HEK293T (cell line): ENCODE results near the gene PPT2.

Experiments used
- CTCF ChIA-PET: fragments of 350-600 bp; formaldehyde crosslinking; extraction: SDS; loops from one replicate; lab custom pipeline; 2021; ENCODE audit warnings: antibody characterized with exemption, inconsistent platforms; lab: Yijun Ruan, JAX
- POLR2A ChIA-PET: fragments of 350-600 bp; formaldehyde crosslinking; extraction: SDS; loops from one replicate; lab custom pipeline; 2020; ENCODE audit warnings: antibody characterized with exemption, inconsistent platforms; lab: Yijun Ruan, JAX
- DNase-seq: peaks from one replicate; pipeline ENCODE4 v3.0.0; 2012; ENCODE audit warnings: mixed read lengths; ENCODE audit errors: extremely low spot score
- ARNT ChIP-seq: fragments of 450-650 bp; IDR thresholded peaks from 2 replicates; pipeline ENCODE4 v1.6.1; 2017; ENCODE audit warnings: mild to moderate bottlenecking
- BHLHE40 ChIP-seq: fragments of 450-650 bp; IDR thresholded peaks from 2 replicates; pipeline ENCODE4 v1.6.1; 2016; ENCODE audit warnings: mild to moderate bottlenecking, moderate library complexity, borderline replicate concordance
- CTBP1 ChIP-seq: fragments of 450-650 bp; IDR thresholded peaks from 2 replicates; pipeline ENCODE4 v1.6.1; 2016; ENCODE audit warnings: borderline replicate concordance
- ELF4 ChIP-seq: fragments of 450-650 bp; IDR thresholded peaks from 2 replicates; pipeline ENCODE4 v1.6.1; 2017; ENCODE audit warnings: antibody characterized with exemption
- FOXA1 ChIP-seq: fragments of 450-650 bp; IDR thresholded peaks from 2 replicates; pipeline ENCODE4 v1.6.1; 2016; ENCODE audit warnings: mild to moderate bottlenecking
- FOXK2 ChIP-seq: fragments of 450-650 bp; IDR thresholded peaks from 2 replicates; pipeline ENCODE4 v1.6.1; 2016; ENCODE audit warnings: mild to moderate bottlenecking
- FOXM1 ChIP-seq: fragments of 450-650 bp; IDR thresholded peaks from 2 replicates; pipeline ENCODE4 v1.6.1; 2017; ENCODE audit warnings: mild to moderate bottlenecking, borderline replicate concordance
- HDGF ChIP-seq: fragments of 450-650 bp; IDR thresholded peaks from 2 replicates; pipeline ENCODE4 v1.6.1; 2017; ENCODE audit warnings: antibody characterized with exemption, borderline replicate concordance
- L3MBTL2 ChIP-seq: fragments of 450-650 bp; conservative IDR thresholded peaks from 2 replicates; pipeline ENCODE4 v1.6.1; 2016; ENCODE audit warnings: mild to moderate bottlenecking
- LEF1 ChIP-seq: fragments of 450-650 bp; IDR thresholded peaks from 2 replicates; pipeline ENCODE4 v1.6.1; 2017; ENCODE audit warnings: mild to moderate bottlenecking, borderline replicate concordance
- NFRKB ChIP-seq: fragments of 450-650 bp; IDR thresholded peaks from 2 replicates; pipeline ENCODE4 v1.6.1; 2016; ENCODE audit warnings: mild to moderate bottlenecking, moderate library complexity
- PKNOX1 ChIP-seq: fragments of 450-650 bp; IDR thresholded peaks from 2 replicates; pipeline ENCODE4 v1.6.1; 2016
- SP1 ChIP-seq: fragments of 450-650 bp; IDR thresholded peaks from 2 replicates; pipeline ENCODE4 v1.6.1; 2017
- SUZ12 ChIP-seq: fragments of 450-650 bp; IDR thresholded peaks from 2 replicates; pipeline ENCODE4 v1.6.1; 2016; ENCODE audit warnings: mild to moderate bottlenecking
- TARDBP ChIP-seq: fragments of 450-650 bp; IDR thresholded peaks from 2 replicates; pipeline ENCODE4 v1.6.1; 2016
- ZNF384 ChIP-seq: fragments of 450-650 bp; IDR thresholded peaks from 2 replicates; pipeline ENCODE4 v1.6.1; 2016

Gene PPT2

GRCh38 chr6:32109114-32109764 is 44.7 kb upstream of the PPT2 start, which contains the start of gene TNXB:
TNXB (minus strand) TSS chr6:32109338; CDS start chr6:32098198, 11,140 bp downstream.
- CTCF ChIA-PET: interaction anchor here (2.6 kb wide), 1 partner anchor 9 kb away, joined by 14 read pairs; no protein-coding TSS in a partner anchor
- no peak for TF ChIP-seq CTBP1
- TF ChIP-seq ZNF384: no peak
- TF ChIP-seq SUZ12: no peak
- TF ChIP-seq BHLHE40: no peak
- no peak for TF ChIP-seq FOXM1
- no peak for TF ChIP-seq FOXK2
- no peak for TF ChIP-seq L3MBTL2
- TF ChIP-seq LEF1: no peak
- no peak for TF ChIP-seq SP1
- no peak for TF ChIP-seq HDGF
- no peak for TF ChIP-seq TARDBP
- no peak for TF ChIP-seq PKNOX1
- TF ChIP-seq NFRKB: no peak
- TF ChIP-seq FOXA1: no peak
- no peak for TF ChIP-seq ARNT
- no peak for TF ChIP-seq ELF4
- DNase-seq: no peak
- POLR2A ChIA-PET: interaction anchor here (1.4 kb wide), 1 partner anchor 19 kb away, joined by 7 read pairs; the partner anchor contains the start of gene ATF6B

GRCh38 chr6:32109765-32110160 is 44.2 kb upstream of the PPT2 start:
- DNase-seq: no peak
- TF ChIP-seq SP1: no peak
- no peak for TF ChIP-seq FOXM1
- no peak for TF ChIP-seq LEF1
- TF ChIP-seq ARNT: no peak
- no peak for TF ChIP-seq ELF4
- TF ChIP-seq SUZ12: no peak
- no peak for TF ChIP-seq CTBP1
- TF ChIP-seq FOXA1: no peak
- TF ChIP-seq HDGF: no peak
- no peak for TF ChIP-seq FOXK2
- no peak for TF ChIP-seq BHLHE40
- TF ChIP-seq L3MBTL2: no peak
- POLR2A ChIA-PET: interaction anchor here (1.4 kb wide), 1 partner anchor 19 kb away, joined by 7 read pairs; the partner anchor contains the start of gene ATF6B
- CTCF ChIA-PET: interaction anchor here (0.9 to 2.6 kb wide), 2 partner anchors 9 kb away, joined by 4 to 14 read pairs; no protein-coding TSS in a partner anchor

- ChIA-PET POLR2A (interaction anchor here (0.7 to 1.4 kb wide), 2 partner anchors 18 to 85 kb away, joined by 3 to 7 read pairs; partner anchors contain the start of gene ATF6B), CTCF (interaction anchor here (0.9 to 2.6 kb wide), 3 partner anchors 8 to 85 kb away, joined by 3 to 14 read pairs (median 4); no protein-coding TSS in a partner anchor)
- TF ChIP-seq ZNF384: no peak
- no peak for TF ChIP-seq HDGF
- no peak for TF ChIP-seq TARDBP
- no peak for TF ChIP-seq FOXA1
- TF ChIP-seq FOXK2: no peak
- no peak for TF ChIP-seq ELF4
- no peak for TF ChIP-seq FOXM1
- TF ChIP-seq SP1: no peak
- no peak for TF ChIP-seq SUZ12
- no peak for TF ChIP-seq ARNT
- TF ChIP-seq CTBP1: no peak
- TF ChIP-seq LEF1: no peak
- DNase-seq: no peak
Observed at GRCh38 chr6:32110632-32111031, 43.3 kb upstream of the PPT2 start.

- TF ChIP-seq ELF4 (no peak), HDGF (no peak), PKNOX1 (no peak), ARNT (no peak), LEF1 (no peak), TARDBP (no peak), FOXA1 (no peak), SP1 (no peak), FOXM1 (no peak), FOXK2 (no peak), BHLHE40 (no peak), ZNF384 (no peak), CTBP1 (no peak), NFRKB (no peak), L3MBTL2 (no peak), SUZ12 (no peak)
- ChIA-PET POLR2A (no interaction called here), CTCF (interaction anchor here (1.0 kb wide), 1 partner anchor 84 kb away, joined by 3 read pairs; no protein-coding TSS in a partner anchor)
- no peak for DNase-seq
Observed at GRCh38 chr6:32111424-32112066, 42.4 kb upstream of the PPT2 start.

DNA sequence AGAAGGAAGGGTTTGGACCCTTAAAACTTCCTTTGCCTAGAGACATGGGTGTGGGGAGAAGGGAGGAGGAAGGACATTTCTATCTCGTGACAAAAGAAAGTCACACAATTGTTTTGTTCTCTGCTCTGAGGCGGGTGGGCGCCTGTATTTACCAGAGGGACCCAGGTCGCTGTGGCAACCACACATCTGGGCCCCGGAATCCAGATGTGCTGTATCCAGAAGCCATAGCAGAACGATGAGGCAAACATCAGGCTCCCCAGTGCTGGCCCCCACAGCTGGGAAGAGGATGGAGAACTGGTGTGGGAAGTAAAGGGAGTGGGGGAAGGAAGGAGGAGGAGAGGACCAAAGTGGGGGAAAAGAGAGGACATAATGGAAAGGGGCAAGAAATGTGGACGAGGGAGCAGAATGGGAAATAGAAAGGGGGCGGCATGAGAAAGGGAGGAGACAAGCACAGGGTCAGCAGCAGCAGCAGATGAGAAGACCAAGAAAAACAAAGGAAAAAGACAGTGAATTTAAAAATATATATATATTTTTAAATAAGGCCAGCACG is 41.4 kb upstream of the PPT2 start:
- ChIA-PET POLR2A (no interaction called here), CTCF (no interaction called here)
- DNase-seq: no peak
- TF ChIP-seq FOXA1: no peak
- no peak for TF ChIP-seq TARDBP
- no peak for TF ChIP-seq PKNOX1
- TF ChIP-seq FOXK2: no peak
- TF ChIP-seq FOXM1: no peak
- TF ChIP-seq CTBP1: no peak
- TF ChIP-seq HDGF: no peak
- no peak for TF ChIP-seq SP1
- TF ChIP-seq ARNT: no peak
- TF ChIP-seq SUZ12: no peak
- no peak for TF ChIP-seq NFRKB
- TF ChIP-seq ELF4: no peak
- TF ChIP-seq ZNF384: no peak
- TF ChIP-seq BHLHE40: no peak
- TF ChIP-seq LEF1: no peak
- no peak for TF ChIP-seq L3MBTL2
